Breast epithelium (tissue), 3 donors: Measurements from ENCODE around the gene KPNA1.

Experiments
- CTCF ChIP-seq, 3 donors: fragments of 450-650 bp; IDR thresholded peaks; one replicate each; pipeline ENCODE4 v1.5.1; 2016 to 2017; ENCODE audit warnings: antibody characterized with exemption in 3 of 3, mild to moderate bottlenecking in 3 of 3, moderate library complexity in 3 of 3
- POLR2AphosphoS5 ChIP-seq, 3 donors: sonication (generic); formaldehyde crosslinking; IDR thresholded peaks; one replicate each; pipeline ENCODE4 v1.6.1; 2017; ENCODE audit warnings: antibody characterized with exemption in 3 of 3

DNA sequence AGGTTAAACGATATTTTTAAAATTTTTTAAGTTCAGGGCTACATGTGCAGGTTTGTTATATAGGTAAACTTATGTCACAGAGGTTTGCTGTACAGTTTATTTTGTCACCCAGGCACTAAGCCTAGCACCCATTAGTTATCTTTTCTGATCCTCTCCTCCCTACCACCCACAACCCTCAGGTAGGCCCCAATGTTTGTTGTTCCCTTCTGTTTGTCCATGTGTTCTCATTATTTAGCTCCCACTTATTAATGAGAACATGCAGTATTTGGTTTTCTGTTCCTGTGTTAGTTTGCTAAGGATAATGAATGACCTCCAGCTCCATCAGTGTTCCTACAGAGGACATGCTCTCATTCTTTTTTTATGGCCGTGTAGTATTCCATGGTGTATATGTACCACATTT lies 115.8 kb downstream of the KPNA1 start:
- TF ChIP-seq POLR2AphosphoS5 (IDR thresholded peaks at IDR 0.05), result no peak
- no peak for TF ChIP-seq CTCF (IDR thresholded peaks at IDR 0.05)
